PC-3 (cell line): ENCODE results near the gene NUP210L. TPM values are rescaled to one million over a fixed set of nuclear protein-coding genes. Genes with fewer than 3 reads are reported as not detected.
A peak's percentile ranks its signal among the peaks of the same experiment; 100 is the strongest.
"Not testable (repeated sequence)": the region's sequence is repeated elsewhere in the genome, so short reads cannot be mapped to it uniquely, and the experiment has no call there.

Source experiments
- ATAC-seq: fragments of 200-7000 bp; cut with Tn5 transposase; 2 replicates; pipeline ENCODE4 v1.9.1; 2020; ENCODE audit warnings: mild to moderate bottlenecking, moderate library complexity
- BruUV-seq: library from RNA; stranded (reverse); fragments of 400-500 nt; replicated peaks from 2 replicates; lab custom pipeline; 2021; lab: Mats Ljungman, UMichigan
- CTCF ChIA-PET: fragments of 300-600 bp; sonication (Branson Sonifier 250); formaldehyde crosslinking; loops from one replicate; lab custom pipeline; 2022; ENCODE audit warnings: antibody characterized with exemption; lab: Charles Lee
- POLR2A ChIA-PET: fragments of 300-600 bp; sonication (Branson Sonifier 250); formaldehyde crosslinking; loops from one replicate; lab custom pipeline; 2022; ENCODE audit warnings: antibody characterized with exemption; ENCODE audit not compliant: unreplicated experiment; lab: Charles Lee
- DNase-seq: peaks from one replicate; pipeline ENCODE4 v3.0.0-alpha.2; 2015
- H2AFZ ChIP-seq: fragments of 300-600 bp; sonication (generic); 2 replicates; pipeline ENCODE4 v1.6.0; 2016; ENCODE audit warnings: antibody characterized with exemption, low read length
- H3F3A ChIP-seq: fragments of 300-600 bp; sonication (generic); one replicate; pipeline ENCODE4 v1.6.0; 2017; ENCODE audit warnings: antibody characterized with exemption, low read length, control low read depth, mild to moderate bottlenecking; ENCODE audit not compliant: unreplicated experiment
- H3K27ac ChIP-seq: fragments of 300-600 bp; sonication (generic); 2 replicates; pipeline ENCODE4 v1.5.1; 2016; ENCODE audit warnings: mild to moderate bottlenecking, low read length
- H3K27me3 ChIP-seq: fragments of 300-600 bp; sonication (generic); 2 replicates; pipeline ENCODE4 v1.6.1; 2016; ENCODE audit warnings: low read length, mixed read lengths
- H3K36me3 ChIP-seq: fragments of 300-600 bp; sonication (generic); 2 replicates; pipeline ENCODE4 v1.6.1; 2016; ENCODE audit warnings: low read depth, mixed run types, low read length, mixed read lengths
- H3K4me1 ChIP-seq: fragments of 300-600 bp; sonication (generic); 2 replicates; pipeline ENCODE4 v1.5.1; 2016; ENCODE audit warnings: low read length; ENCODE audit not compliant: insufficient read depth
- H3K4me2 ChIP-seq: fragments of 300-600 bp; sonication (generic); 2 replicates; pipeline ENCODE4 v1.6.0; 2016; ENCODE audit warnings: low read length
- H3K4me3 ChIP-seq: fragments of 300-600 bp; sonication (generic); 2 replicates; pipeline ENCODE4 v1.5.1; 2016; ENCODE audit warnings: mild to moderate bottlenecking, low read length, mixed read lengths
- H3K79me2 ChIP-seq: fragments of 300-600 bp; sonication (generic); 2 replicates; pipeline ENCODE4 v1.6.1; 2017; ENCODE audit warnings: low read length, mixed read lengths
- H3K9ac ChIP-seq: fragments of 300-600 bp; sonication (generic); 2 replicates; pipeline ENCODE4 v1.6.0; 2016; ENCODE audit warnings: mild to moderate bottlenecking, low read length
- H3K9me2 ChIP-seq: fragments of 300-600 bp; sonication (generic); replicated peaks from 2 replicates; pipeline ENCODE4 v1.6.1; 2016; ENCODE audit warnings: mixed run types, low read length, mixed read lengths
- H3K9me3 ChIP-seq: fragments of 300-600 bp; sonication (generic); 2 replicates; pipeline ENCODE4 v1.6.1; 2016; ENCODE audit warnings: low read length, mixed read lengths
- H4K20me1 ChIP-seq: fragments of 300-600 bp; sonication (generic); 2 replicates; pipeline ENCODE4 v1.6.1; 2016; ENCODE audit warnings: low read length, mixed read lengths
- EZH2 ChIP-seq: fragments of 300-600 bp; sonication (generic); IDR thresholded peaks from one replicate; pipeline ENCODE4 v1.6.1; 2017; ENCODE audit warnings: antibody characterized with exemption, mild to moderate bottlenecking, low read length; ENCODE audit not compliant: unreplicated experiment
- intact Hi-C: fragments of 100-400 bp; cut with micrococcal nuclease; formaldehyde crosslinking; loops from 2 replicates; pipeline ENCODE4 v1.9.0; 2023
- total RNA-seq: library from RNA; depleted of rRNA; stranded (reverse); fragments of >200 nt; gene quantifications from 2 replicates; pipeline ENCODE4 v1.2.3, GENCODE V29; 2014
- TF ChIP-seq, protein P1 (sequence below): fragments of 300-600 bp; sonication (generic); conservative IDR thresholded peaks from 2 replicates; pipeline ENCODE4 v1.5.1; 2017; ENCODE audit warnings: antibody characterized with exemption, low read depth, mild to moderate bottlenecking, low read length

The NUP210L gene
- total RNA-seq, 1 experiment from 2014 or later: 0.04 TPM

DNA sequence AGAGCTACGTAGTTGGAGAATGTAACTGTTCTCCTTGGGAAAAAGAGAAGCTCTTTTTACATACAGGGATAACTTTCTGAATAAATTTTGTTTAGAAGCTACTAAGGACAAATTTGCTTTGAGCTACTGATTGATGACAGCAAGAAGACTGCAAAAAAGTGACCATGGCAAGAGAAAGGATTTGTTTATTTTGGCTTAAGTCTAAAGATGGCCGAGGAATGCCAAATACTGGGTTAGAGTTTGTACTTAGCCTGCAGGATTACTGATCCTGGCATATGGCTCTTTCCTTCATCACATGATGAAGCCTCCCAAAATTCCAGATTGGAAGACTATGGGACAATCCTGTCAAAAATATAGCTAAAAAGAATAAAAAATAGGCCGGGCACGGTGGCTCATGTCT is 135.6 kb downstream of the NUP210L start:
- H3K79me2 ChIP-seq: no peaks in the 10 kb centered on the region
- no peak overlapping the region for H3K9ac ChIP-seq
- no peak overlapping the region for H3K4me3 ChIP-seq
- no peak overlapping the region for H3K4me2 ChIP-seq
- H3F3A ChIP-seq: no peaks in the 10 kb centered on the region
- no peak for DNase-seq
- no peak overlapping the region for H2AFZ ChIP-seq
- no peaks in the 10 kb centered on the region for H3K9me2 ChIP-seq
- H4K20me1 ChIP-seq: no peaks in the 10 kb centered on the region
- H3K4me1 ChIP-seq: 0 out of 2 replicates have a peak, but pooled peaks cover 3% of the 10 kb centered on the region
- no peaks in the 10 kb centered on the region for H3K27me3 ChIP-seq
- BruUV-seq: no TSS peak
- no peak overlapping the region for H3K27ac ChIP-seq
- intact Hi-C loops: no loop called here
- ChIA-PET CTCF (no interaction called here), POLR2A (no interaction called here)
- ATAC-seq: no peak
- H3K36me3 ChIP-seq: no peaks in the 10 kb centered on the region
- TF ChIP-seq, protein P1, sequence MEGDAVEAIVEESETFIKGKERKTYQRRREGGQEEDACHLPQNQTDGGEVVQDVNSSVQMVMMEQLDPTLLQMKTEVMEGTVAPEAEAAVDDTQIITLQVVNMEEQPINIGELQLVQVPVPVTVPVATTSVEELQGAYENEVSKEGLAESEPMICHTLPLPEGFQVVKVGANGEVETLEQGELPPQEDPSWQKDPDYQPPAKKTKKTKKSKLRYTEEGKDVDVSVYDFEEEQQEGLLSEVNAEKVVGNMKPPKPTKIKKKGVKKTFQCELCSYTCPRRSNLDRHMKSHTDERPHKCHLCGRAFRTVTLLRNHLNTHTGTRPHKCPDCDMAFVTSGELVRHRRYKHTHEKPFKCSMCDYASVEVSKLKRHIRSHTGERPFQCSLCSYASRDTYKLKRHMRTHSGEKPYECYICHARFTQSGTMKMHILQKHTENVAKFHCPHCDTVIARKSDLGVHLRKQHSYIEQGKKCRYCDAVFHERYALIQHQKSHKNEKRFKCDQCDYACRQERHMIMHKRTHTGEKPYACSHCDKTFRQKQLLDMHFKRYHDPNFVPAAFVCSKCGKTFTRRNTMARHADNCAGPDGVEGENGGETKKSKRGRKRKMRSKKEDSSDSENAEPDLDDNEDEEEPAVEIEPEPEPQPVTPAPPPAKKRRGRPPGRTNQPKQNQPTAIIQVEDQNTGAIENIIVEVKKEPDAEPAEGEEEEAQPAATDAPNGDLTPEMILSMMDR: no peak
- no peaks in the 10 kb centered on the region for H3K9me3 ChIP-seq

DNA sequence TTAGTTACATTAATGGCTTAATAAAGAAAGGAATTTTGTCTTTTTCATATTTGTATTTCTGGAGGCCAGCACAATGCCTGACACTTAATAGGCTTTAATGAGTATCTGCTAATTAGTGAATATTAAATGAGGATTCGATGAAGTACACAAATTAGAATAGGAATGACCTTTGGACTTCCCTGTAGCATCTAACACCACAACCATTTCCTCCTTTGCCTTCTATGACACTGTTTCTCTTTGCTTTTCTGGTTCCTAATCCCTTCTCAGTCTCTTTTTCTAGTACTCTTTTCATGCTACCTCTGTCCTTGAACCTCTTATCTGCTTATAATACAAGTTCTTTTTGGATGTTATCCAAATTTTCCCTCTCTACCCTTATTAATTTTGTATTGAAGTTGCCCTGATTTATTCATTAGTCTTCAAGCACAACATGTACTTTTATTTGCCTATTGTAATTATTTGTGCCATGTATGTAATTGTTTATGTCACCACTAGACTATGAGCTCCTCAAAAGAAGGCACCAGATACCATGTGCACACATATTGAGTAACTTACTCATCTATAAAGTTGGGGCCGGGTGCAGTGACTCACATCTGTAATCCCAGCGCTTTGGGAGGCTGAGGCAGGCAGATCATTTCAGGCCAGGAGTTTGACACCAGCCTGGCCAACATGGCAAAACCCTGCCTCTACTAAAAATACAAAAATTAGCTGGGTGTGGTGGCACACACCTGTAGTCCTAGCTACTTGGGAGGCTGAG is 140.5 kb downstream of the NUP210L start:
- POLR2A ChIA-PET: no interaction called here
- BruUV-seq: no TSS peak
- intact Hi-C loops: no loop called here
- H3K9me3 ChIP-seq: no peaks in the 10 kb centered on the region
- no peak overlapping the region for H2AFZ ChIP-seq
- peak; percentile 62 for DNase-seq
- TF ChIP-seq, protein P1: no peak; the same call in 1 of the 2 replicates
- TF ChIP-seq EZH2: no peak
- H3K4me2 ChIP-seq: no peak overlapping the region
- H3K27me3 ChIP-seq: no peaks in the 10 kb centered on the region
- H3K9ac ChIP-seq: no peak overlapping the region
- H3K36me3 ChIP-seq: no peaks in the 10 kb centered on the region
- H3K4me3 ChIP-seq: no peak overlapping the region
- ATAC-seq: peak; percentile 69
- H4K20me1 ChIP-seq: no peaks in the 10 kb centered on the region
- 0 out of 2 replicates have a peak, but pooled peaks cover 6% of the 10 kb centered on the region for H3K4me1 ChIP-seq
- H3K9me2 ChIP-seq: no peaks in the 10 kb centered on the region
- H3F3A ChIP-seq: no peaks in the 10 kb centered on the region
- CTCF ChIA-PET: interaction anchor here (0.6 kb wide), 1 partner anchor 821 kb away, joined by 4 read pairs; no protein-coding TSS in a partner anchor
- no peak overlapping the region for H3K27ac ChIP-seq
- H3K79me2 ChIP-seq: no peaks in the 10 kb centered on the region

DNA sequence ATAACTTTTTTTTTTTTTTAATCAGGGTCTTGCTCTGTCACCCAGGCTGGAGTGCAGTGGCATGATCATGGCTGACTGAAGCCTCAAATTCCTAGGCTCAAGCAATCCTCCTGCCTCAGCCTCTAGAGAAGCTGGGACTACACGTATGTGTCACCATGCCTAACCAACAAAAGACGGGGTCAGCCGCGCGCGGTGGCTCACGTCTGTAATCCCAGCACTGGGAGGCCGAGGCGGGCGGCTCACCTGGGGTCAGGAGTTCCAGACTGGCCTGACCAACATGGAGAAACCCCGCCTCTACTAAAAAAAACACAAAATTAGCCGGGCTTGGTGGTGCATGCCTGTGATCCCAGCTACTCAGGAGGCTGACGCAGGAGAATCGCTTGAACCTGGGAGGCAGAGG is 142.3 kb downstream of the NUP210L start:
- CTCF ChIA-PET, H3K36me3 ChIP-seq, H3K4me3 ChIP-seq, H3K27me3 ChIP-seq, ATAC-seq, POLR2A ChIA-PET, DNase-seq, H3K9me2 ChIP-seq, intact Hi-C loops, H3K9me3 ChIP-seq, H4K20me1 ChIP-seq, H2AFZ ChIP-seq, H3K9ac ChIP-seq, H3F3A ChIP-seq, H3K27ac ChIP-seq, H3K4me1 ChIP-seq, H3K4me2 ChIP-seq, BruUV-seq, H3K79me2 ChIP-seq: not testable (repeated sequence)
